ENCODE data around the gene CUX1. TPM values are rescaled to one million over a fixed set of nuclear protein-coding genes. Genes with fewer than 3 reads are reported as not detected.

Gene CUX1
- total and polyA plus RNA-seq, 4 donors = 40.5 to 138 (median 69.1) TPM

DNA sequence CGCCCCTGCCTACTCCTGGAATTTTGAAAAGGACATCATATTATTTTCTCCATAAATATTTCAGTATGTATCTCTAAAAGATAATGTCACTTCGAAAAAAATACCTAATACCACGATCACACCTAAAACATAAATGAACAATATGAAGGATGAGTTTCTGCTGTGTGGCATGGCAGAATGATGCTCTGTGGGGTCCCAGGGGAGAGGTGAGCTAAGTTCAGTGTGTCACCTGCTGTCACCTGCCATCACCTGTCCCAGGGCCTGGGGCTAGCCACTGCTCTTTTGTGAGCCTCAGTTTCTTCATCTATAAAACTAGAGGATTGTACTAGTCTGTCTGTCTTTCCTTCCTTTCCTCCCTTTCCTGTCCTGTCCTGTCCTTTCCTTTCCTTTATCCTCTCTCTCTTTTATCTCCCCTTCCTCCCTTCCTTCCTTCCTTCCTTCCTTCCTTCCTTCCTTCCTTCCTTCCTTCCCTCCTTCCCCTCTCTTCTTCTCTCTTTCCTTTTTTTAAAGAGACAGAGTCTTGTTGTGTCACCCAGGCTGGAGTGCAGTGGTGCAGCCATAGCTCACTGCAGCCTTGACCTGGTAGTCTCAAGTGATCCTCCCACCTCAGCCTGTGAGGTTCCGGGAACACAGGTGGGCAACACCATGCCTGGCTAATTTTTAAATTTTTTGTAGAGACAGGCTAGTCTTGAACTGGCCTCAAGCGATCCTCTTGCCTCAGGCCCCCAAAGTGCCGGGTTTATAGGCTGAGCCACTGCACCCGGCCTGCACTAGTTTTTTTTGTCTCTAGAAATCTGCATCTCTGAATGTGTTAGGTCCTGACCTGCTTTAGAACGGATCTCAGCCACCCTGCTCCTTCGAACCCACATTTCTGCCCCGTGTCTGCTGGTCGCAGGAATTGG lies 43.1 kb downstream of the CUX1 start:
- H3K9ac ChIP-seq (ENCODE audit: insufficient read depth in 1 of 2, low read length in 2 of 2) = no peak overlapping the region
- H3K27ac ChIP-seq (ENCODE audit: low read depth in 1 of 2, low read length in 1 of 2) = peak overlapping the region; percentile 17 to 63
- TF ChIP-seq, protein P1, sequence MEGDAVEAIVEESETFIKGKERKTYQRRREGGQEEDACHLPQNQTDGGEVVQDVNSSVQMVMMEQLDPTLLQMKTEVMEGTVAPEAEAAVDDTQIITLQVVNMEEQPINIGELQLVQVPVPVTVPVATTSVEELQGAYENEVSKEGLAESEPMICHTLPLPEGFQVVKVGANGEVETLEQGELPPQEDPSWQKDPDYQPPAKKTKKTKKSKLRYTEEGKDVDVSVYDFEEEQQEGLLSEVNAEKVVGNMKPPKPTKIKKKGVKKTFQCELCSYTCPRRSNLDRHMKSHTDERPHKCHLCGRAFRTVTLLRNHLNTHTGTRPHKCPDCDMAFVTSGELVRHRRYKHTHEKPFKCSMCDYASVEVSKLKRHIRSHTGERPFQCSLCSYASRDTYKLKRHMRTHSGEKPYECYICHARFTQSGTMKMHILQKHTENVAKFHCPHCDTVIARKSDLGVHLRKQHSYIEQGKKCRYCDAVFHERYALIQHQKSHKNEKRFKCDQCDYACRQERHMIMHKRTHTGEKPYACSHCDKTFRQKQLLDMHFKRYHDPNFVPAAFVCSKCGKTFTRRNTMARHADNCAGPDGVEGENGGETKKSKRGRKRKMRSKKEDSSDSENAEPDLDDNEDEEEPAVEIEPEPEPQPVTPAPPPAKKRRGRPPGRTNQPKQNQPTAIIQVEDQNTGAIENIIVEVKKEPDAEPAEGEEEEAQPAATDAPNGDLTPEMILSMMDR (IDR thresholded peaks at IDR 0.05; ENCODE audit: control extremely low read depth, extremely low read depth) = no peak

DNA sequence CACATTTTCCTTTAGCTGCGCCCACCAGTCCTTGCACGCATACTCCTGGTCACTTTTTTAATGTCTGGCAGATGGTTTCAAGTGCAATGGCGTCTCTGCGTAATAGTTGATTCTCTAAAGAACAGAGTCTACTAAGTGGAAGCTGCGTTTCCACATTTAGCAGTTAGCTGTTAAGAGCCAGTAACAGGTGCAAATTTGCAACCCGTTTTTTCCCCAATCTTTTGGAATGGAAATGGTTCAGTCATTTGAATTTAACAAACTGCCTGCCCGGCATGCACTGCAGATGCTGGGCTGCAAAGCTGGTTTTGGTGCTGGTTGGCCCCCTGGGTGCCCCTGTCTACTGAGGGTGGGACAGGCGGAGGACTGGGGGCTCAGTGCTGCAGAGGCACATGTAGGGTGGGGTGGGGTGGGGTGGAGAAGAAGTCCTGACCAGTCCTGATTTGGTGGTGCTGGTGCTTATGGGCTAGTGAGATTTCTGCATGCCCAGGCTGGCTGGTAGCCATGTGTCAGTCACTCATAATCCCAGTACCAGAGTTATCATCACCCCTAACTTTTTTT lies 43.9 kb downstream of the CUX1 start:
- Histone ChIP-seq H3K4me1 (ENCODE audit: control insufficient read depth in 5 of 5, insufficient read depth in 5 of 5, low read length in 5 of 5) (peaks cover 8 to 29% (median 18%) of the 10 kb centered on the region in 5 donors), H3K4me3 (no peak overlapping the region), H3K27me3 (ENCODE audit: control insufficient read depth in 3 of 3, insufficient read depth in 3 of 3, low read length in 2 of 3) (no peaks in the 10 kb centered on the region), H3K9ac (ENCODE audit: insufficient read depth in 1 of 2, low read length in 2 of 2) (no peak overlapping the region), H3K27ac (ENCODE audit: low read depth in 1 of 2, low read length in 1 of 2) (peak overlapping the region in 1 of 2 donors; percentile 44), H3K9me3 (ENCODE audit: control insufficient read depth in 4 of 4, insufficient read depth in 3 of 4, low read length in 3 of 4) (no peaks in the 10 kb centered on the region), H3K36me3 (ENCODE audit: control insufficient read depth in 4 of 4, insufficient read depth in 4 of 4, low read length in 4 of 4) (no peaks in the 10 kb centered on the region)
- ATAC-seq (ENCODE audit: insufficient read depth, low FRiP score) (no peak), DNase-seq (no peak)
- WGBS, 2 donors = 85 to 90% methylated on average over 8 of the region's 8 CpGs
- TF ChIP-seq, protein P1 (IDR thresholded peaks at IDR 0.05; ENCODE audit: control extremely low read depth, extremely low read depth) = no peak

More for the DNA sequence above, 43.1 kb downstream of the CUX1 start:
- H3K4me3 ChIP-seq = no peak overlapping the region
- no peaks in the 10 kb centered on the region for H3K36me3 ChIP-seq (ENCODE audit: control insufficient read depth in 4 of 4, insufficient read depth in 4 of 4, low read length in 4 of 4)
- WGBS, 2 donors = 92% methylated on average over 11 of the region's 11 CpGs
- ATAC-seq (ENCODE audit: insufficient read depth, low FRiP score) = no peak
- no peaks in the 10 kb centered on the region for H3K27me3 ChIP-seq (ENCODE audit: control insufficient read depth in 3 of 3, insufficient read depth in 3 of 3, low read length in 2 of 3)
- no peaks in the 10 kb centered on the region for H3K9me3 ChIP-seq (ENCODE audit: control insufficient read depth in 4 of 4, insufficient read depth in 3 of 4, low read length in 3 of 4)
- peaks cover 8 to 31% (median 21%) of the 10 kb centered on the region in 5 donors for H3K4me1 ChIP-seq (ENCODE audit: control insufficient read depth in 5 of 5, insufficient read depth in 5 of 5, low read length in 5 of 5)
- DNase-seq = no peak

GRCh38 chr7:101862280-101863220 lies 45.1 kb downstream of the CUX1 start:
- WGBS, 2 donors = 75 to 83% methylated on average over 18 of the region's 18 CpGs
- Histone ChIP-seq H3K4me1 (ENCODE audit: control insufficient read depth in 5 of 5, insufficient read depth in 5 of 5, low read length in 5 of 5) (peaks cover 5 to 17% (median 17%) of the 10 kb centered on the region in 5 donors), H3K36me3 (ENCODE audit: control insufficient read depth in 4 of 4, insufficient read depth in 4 of 4, low read length in 4 of 4) (no peaks in the 10 kb centered on the region), H3K27ac (ENCODE audit: low read depth in 1 of 2, low read length in 1 of 2) (peak overlapping the region; percentile 36 to 43), H3K9ac (ENCODE audit: insufficient read depth in 1 of 2, low read length in 2 of 2) (no peak overlapping the region), H3K4me3 (no peak overlapping the region), H3K9me3 (ENCODE audit: control insufficient read depth in 4 of 4, insufficient read depth in 3 of 4, low read length in 3 of 4) (no peaks in the 10 kb centered on the region), H3K27me3 (ENCODE audit: control insufficient read depth in 3 of 3, insufficient read depth in 3 of 3, low read length in 2 of 3) (no peaks in the 10 kb centered on the region)
- TF ChIP-seq, protein P1 (IDR thresholded peaks at IDR 0.05; ENCODE audit: control extremely low read depth, extremely low read depth) = no peak
- peak in 1 of 3 donors; percentile 37 for DNase-seq
- no peak for ATAC-seq (ENCODE audit: insufficient read depth, low FRiP score)
